PFSK-1 (cell line): ENCODE results near the gene PCSK5.

ENCODE experiments used
- FOXP2 ChIP-seq: optimal IDR thresholded peaks from 2 replicates; pipeline ENCODE3; 2011; ENCODE audit warnings: borderline replicate concordance, control low read depth, inconsistent platforms; ENCODE audit not compliant: insufficient read depth; ENCODE audit errors: extremely low read length, extremely low read depth
- REST ChIP-seq, 2 experiments: IDR thresholded peaks; 2 replicates each; pipeline versions ENCODE4 v1.6.1 to v1.8.0; 2011 to 2012; ENCODE audit warnings: low read depth in 2 of 2, low read length in 2 of 2, control low read depth in 1 of 2, inconsistent platforms in 1 of 2, mild to moderate bottlenecking in 1 of 2, moderate library complexity in 1 of 2; ENCODE audit not compliant: insufficient read depth in 1 of 2
- SIN3A ChIP-seq: IDR thresholded peaks from 2 replicates; pipeline ENCODE4 v1.6.1; 2012; ENCODE audit warnings: mild to moderate bottlenecking, low read length, moderate library complexity, borderline replicate concordance; ENCODE audit not compliant: insufficient read depth
- TAF1 ChIP-seq: IDR thresholded peaks from 2 replicates; pipeline ENCODE4 v1.6.1; 2012; ENCODE audit warnings: low read length, control low read depth, borderline replicate concordance; ENCODE audit not compliant: insufficient read depth

- TF ChIP-seq REST (IDR thresholded peaks at IDR 0.05; ENCODE audit: insufficient read depth in 1 of 2, low read depth in 2 of 2, low read length in 2 of 2) (no peak), FOXP2 (no peak), SIN3A (no peak), TAF1 (no peak)
These were observed 245.4 kb downstream of the PCSK5 start for GRCh38 chr9:76135902-76136301.
